HG02973 (cell line): ENCODE results near the gene TBC1D16.

Experiments used
- ATAC-seq: cut with Tn5 transposase; IDR thresholded peaks from one replicate; pipeline ENCODE4 v1.9.1; 2021; ENCODE audit warnings: moderate library complexity; ENCODE audit not compliant: unreplicated experiment

TBC1D16 gene

DNA sequence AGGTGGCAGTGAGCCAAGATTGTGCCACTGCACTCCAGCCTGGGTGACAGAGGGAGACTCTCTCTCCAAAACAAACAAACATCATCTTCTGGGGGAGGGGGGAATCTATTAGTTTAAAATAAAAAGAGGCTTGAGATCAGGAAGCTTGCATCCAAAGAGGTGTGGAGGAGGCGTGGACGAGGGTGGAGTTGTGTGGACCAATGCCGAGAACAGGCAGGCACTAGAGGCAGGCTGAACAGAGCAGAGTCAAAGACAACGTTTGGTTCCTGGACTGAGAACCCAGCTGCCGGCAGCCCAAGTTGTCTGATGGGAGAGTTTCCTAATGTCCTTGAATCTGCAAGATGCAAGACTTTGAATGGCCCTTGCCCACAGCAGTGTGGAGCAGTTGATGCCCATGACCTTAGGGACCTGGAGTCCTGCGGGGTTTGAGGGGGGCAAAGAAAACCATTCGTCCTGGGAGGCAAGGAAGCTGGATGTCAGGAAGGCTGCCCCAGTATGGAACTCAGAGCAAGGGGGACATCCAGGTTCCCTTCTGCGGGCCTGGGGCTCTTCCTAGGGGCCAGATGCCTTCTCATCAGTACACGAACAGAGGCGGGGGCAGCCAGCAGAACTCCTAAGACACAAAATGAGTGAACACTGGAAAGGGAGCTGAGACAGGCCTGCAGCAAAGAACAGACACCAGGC is 9.2 kb downstream of the TBC1D16 start:
- no peak for ATAC-seq

DNA sequence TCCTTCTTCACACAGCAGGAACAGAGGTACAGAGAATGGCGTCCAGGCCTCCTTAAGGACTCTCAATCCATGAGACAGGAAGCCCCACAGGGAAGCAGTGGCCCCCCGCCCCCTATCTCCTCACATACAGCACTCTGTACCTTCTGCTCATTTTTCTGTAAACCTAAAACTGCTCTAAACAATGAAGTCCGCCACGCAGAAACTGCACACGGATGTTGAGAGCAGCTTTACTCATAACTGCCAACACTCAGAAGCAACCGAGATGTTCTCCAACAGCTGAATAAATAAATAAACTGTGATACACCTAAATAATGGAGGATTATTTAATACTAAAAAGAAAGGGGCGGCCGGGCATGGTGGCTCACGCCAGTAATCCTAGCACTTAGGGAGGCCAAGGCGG is 9.9 kb downstream of the TBC1D16 start:
- no peak for ATAC-seq

DNA sequence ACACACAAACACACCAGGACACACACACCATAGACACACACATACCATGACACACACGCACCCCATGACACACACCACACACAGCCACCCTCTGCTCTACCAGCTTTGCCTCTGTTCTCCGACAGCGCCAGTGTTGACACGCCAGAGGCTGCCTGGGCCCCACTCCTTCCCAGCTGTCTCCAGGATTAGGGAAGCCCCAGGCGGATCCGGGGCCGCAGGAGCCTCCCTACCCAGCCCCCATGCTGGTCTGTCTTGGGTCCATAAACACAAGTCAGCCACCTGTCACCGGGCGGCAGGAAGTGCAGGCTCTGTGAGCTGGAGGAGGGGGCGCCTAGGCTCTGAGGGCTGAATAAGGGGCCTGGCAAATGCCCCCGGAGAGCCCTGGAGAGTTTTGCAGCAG is 10.5 kb downstream of the TBC1D16 start:
- ATAC-seq, result no peak

DNA sequence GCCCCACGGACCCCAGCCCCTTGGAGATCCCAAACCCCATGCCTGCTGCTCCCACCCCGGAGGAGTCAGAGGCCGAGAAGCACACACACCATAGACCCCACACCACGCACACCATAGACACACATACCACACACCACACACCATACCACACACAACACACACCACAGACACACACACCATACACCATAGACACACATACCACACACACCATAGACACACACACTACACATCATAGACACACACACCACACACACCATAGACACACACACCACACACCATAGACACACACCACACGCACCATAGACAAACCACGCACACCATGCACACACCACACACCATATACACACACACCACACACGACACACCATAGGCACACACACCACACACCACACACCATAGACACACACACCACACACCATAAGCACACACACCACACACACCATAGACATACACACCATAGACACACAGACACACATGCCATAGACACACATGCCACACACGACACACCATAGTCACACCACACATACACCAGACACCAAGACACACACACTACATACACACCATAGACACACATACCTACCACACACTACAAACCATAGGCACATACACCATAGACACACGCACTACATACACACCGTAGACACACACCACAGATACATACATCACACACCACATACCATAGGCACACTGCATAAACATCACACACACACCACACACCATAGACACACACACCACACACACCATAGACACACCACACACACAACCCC is 11.3 kb downstream of the TBC1D16 start:
- ATAC-seq, result no peak

DNA sequence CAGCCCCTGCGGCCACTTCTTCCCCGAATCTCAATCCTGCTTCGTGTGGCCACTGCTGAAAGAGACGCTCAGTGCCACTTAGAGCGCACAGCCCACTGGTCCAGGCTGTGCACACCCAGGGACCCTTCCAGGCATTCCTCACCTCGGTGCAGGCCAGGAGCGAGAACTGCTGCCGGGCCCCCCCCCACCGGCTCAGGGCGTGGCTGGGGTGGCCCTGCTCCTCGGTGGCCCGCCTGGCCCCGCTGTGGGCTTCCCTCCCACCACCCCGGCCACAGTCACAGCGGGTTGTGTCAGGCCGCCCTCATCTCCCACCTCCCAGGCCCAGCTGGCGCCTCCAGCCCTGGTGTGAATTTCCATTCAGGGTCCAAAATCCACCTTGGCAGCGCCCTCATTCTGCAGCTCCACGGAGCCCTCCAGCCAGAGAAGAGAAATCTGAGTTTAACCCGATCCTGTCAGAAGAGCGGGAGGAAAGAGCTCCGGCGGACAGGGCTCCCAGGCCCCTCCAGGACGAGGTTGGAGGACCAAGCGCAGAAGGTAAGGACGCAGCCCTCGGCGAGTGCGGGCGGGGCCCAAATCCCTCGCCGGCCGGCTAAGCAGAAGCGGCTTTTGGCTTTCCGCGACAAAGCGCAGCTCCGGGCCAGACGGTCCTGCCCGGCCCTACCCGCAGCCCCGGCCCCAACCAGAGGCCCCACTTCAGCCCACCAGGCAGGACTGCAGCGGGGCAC is 12.0 kb downstream of the TBC1D16 start:
- ATAC-seq, result no peak

DNA sequence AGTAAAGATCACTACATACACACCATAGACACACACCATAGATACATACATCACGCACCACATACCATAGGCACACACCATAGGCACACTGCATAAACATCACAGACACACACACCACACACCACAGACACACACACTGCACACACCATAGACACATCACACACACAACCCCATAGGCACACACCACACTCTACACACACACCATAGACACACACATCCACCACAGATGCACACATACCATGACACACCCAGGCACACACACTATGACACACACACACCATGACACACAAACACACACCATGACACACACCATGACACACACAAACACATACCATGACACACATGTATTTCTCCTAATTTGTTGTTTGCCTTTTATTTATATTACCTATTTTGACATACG is 14.1 kb downstream of the TBC1D16 start:
- no peak for ATAC-seq

DNA sequence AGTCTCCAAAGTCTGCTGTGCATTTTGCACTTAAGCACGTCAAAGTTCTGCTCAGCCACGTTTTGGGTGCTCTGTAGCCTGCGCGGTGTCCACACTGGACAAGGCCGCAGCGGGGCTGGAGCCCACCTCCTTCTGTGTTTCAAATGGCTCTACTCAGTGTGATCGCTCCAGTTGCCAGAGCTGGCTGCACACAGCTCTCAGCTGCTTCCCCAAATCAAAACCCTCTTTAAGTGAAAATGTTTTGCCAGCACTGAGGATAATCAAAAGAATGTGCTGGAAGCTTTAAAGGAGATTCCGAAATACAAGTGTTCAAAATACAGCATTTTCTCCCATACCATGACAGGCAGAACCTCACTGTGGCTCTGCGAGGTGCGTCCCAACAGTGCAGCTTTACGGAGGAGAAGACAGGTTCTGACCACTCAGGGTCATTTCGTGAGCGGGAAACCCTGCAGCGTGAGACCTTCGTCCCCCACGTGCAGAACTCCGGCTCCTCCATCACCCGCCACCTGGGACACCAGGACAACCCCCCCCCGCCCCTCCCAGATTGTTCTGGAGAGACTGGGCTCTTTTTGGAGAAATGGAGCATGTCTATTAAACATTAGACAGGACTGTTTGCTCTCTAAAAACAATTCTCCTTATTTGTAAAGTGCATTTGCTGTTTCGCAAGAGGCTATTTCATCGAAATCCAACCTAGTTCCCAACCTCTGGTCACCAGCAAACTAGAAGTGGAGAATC is 16.6 kb downstream of the TBC1D16 start:
- ATAC-seq, result no peak

DNA sequence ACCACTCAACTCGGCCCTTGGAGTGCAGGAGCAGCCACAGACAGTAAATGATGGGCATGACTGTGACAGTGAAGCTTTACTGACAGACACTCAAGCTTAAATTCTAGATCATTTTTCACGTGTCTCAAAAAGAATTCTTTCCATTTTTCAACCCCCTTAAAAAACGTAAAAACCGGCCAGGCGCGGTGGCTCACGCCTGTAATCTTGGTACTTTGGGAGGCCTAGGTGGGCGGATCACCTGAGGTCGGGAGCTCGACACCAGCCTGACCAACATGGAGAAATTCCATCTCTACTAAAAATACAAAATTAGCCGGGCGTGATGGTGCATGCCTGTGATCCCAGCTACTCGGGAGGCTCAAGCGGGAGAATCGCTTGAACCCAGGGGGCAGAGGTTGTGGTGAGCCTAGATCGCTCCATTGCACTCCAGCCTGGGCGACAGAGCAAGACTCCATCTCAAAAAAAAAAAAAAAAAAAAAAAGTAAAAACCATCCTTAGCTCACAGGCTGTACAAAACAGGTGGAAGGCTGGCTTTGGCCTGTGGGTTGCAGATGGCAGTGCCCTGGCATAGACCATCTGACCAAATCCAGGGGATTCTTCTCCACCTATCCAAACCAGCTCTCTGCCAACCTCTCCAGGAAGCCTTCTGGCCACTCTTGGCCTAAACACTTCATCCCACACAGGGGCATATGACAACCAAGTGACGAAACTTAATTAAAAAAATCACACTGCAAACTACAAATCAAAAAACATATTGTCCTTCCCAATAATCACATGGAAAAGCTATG is 18.3 kb downstream of the TBC1D16 start:
- ATAC-seq, result no peak

DNA sequence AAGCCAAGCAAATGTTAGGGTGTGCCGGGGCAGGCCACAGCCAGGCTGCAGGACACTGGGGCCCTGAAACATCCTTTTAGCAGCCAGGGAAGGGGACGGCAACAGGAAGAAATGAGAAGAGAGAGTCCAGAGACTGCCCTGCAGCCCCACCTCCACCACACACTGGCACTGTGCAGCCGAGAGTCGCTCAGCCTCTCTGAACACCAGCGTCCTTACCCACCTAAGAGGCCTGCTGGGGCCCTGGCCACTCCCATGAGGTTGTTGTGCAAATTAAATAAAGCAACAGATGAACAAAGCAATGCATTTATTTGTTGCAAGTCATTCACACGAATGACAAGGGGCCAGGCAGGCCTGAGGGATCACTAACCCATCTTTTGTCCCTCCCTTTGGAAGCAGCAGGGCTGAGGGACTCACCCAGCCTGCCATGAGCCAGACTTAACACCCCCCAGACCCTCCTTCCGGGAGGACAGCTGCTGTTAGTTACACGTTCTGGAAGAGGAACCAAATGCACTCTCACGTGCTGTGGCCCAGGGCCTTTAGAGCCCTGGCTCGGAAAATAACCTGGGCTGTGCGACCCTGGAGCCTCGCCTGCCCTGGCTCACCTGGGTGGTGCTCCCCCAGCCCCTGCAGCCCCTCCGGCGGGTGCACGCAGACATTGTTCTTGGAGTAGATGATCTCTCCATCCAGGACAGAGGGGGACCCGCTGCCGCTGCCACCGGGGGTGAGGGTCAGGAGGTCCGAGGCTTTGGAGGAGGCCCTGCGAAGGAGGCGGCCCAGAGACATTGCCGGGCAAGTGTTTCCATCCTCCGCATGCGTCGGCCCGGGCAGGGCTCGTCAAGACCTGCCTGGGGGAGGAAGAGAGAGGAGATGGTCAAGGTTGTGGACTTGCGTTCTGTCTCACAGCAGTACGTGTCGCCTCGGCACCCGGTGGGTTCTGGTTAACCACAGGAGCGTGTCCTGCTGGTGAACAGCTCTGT is 22.6 kb downstream of the TBC1D16 start:
- no peak for ATAC-seq

DNA sequence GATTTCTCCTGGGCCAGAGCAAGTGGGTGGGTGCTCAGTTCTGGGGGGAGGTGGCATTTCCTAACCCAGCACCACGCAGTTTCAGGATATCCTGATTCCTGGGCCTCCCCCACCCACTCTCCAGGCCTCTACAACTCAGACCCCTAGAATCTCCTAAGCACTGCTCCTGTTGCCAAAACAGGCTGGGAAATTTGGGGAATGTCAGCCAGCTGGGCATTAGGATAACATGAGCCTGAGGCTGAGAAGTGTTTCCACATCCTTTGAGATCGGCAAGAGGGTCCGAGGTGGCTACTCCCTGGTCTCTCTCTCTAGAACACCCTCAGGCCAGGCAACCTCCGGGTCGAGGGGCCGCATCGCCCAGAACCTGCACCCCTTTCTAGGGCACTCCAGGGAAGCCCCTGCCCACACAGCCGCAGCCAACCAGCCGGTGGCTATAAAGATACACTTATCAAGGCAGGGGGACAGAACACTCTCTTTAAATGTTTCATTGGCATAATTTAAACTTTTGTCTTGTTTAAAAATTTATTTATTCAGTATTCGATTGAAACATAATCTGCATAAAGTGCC is 23.6 kb downstream of the TBC1D16 start:
- no peak for ATAC-seq

DNA sequence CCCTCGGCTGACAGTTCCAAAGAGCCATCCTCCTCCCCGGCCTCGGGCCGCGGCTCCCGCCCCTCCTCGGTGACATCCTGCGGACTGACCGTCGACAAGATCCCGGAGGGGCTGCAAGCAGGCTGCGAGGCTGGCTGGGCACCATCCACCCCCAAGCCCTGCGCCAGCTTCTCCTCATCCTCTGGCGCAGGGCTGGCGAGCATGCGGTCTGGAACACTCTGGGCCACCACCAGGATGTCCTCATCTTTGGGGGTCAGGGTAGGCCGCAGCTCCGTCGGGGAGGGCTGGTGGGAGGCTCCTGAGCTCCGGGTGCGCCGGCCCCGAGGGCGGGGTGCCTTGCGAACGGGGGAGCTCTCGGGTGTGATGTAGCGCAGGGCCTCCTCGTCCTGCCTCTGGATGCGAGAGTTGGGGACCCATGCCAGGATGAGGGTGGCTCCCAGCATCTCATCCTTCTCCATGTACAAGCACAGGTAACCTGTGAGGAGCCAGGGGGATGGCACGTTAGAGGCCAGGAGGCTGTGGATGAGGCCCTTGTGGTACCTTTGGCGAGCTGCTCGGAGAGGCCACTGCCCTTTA is 25.3 kb downstream of the TBC1D16 start:
- ATAC-seq, result no peak

DNA sequence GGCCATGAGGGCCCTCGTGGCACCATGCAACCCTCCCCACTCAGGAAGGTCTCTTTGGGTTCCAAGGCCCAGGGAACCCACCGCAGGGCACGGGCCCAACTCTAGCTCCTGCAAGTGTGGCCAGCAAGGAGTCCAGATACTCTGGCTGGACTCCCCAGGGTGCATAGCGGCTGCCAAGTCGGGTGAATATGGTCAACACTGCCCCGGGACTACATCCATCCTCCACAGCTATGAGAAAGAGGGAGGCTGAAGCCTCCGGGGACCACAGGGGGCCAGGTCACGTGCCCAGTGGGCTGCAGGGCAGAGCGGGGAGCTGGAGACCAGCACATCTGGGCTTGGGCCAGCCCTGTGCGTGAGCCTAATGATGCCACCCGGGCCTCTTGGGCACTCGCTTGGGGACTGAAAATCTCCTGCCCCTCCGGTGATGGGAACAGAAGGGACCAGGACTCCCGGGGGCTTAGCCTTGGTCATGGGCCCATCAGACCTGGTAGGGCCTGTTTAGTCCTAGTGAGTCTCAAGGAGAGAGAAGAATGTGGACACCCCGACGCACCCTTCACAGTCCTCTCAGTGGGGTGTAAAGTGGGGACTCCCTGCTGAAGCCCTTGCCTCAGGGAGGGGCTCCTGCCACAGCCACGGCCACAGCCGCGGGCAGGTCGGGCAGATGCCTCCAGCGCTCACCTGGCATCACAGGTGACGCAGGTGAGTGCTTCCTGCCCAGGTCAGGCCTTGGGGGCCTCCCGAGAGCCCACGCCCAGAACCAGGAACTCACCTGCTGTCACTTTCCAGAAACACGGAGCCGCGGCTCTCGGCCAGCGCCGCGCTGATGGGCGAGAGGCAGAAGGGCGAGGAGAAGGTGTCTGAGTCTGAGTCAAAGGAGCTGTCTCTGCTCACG is 26.0 kb downstream of the TBC1D16 start:
- ATAC-seq, result no peak

DNA sequence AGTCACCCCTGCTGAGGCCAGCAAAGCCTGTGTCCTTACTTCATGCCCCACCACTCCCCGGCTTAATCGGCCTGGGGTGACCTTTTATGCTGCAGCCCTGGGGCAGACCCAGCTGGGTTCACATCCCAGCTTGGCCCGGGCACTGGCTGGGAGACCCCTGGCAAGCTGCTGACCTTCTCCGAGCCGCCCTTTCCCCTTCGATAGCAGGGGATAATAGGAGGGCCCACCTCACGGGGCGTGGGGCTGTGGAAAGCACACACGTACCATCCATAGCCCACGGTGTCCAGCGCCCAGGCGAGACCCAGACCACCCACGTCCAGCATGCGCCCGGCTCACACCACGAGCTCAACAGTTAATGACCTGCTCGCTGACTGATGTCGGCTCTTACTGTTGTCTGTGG is 26.8 kb downstream of the TBC1D16 start:
- no peak for ATAC-seq

DNA sequence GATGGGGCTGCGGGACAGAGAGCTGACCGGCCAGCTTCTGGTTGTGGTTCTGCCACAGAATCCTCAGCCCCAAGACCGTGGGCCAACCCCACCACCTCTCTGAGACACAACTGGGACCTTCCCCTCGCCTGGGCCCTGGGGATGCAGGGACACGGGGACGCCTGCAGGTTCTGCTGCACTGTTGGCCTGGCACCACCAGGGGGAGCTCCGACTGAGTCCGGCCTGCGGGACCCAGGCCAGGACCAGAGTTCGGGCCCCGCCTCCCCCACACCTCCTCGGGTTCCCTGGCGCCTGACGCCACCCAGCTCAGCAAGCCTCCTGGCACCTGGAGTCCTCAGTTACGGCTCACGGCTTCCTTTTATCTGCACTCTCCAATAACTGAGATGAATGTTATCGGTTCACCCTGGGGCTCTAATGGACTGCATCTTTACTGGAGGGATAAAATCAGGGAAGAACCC is 27.3 kb downstream of the TBC1D16 start:
- no peak for ATAC-seq

DNA sequence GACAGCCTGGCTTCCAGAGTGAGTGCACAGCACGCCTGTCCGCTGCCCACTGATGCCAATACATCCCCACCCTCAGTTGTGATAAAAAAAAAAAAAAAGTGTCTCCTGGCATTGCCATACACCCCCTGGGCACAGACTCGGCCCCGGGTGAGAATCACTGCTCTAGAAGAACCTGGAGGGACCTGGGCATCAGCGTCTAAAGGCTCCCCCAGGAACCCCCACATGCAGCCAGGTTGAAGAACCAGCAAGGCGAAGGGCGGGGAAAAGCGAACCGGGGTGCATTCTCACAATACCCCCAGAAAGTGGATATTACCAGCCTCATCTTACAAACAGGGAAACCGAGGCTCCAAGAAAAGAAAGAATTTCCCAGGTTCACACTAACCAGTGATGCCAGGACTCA is 27.7 kb downstream of the TBC1D16 start:
- no peak for ATAC-seq

DNA sequence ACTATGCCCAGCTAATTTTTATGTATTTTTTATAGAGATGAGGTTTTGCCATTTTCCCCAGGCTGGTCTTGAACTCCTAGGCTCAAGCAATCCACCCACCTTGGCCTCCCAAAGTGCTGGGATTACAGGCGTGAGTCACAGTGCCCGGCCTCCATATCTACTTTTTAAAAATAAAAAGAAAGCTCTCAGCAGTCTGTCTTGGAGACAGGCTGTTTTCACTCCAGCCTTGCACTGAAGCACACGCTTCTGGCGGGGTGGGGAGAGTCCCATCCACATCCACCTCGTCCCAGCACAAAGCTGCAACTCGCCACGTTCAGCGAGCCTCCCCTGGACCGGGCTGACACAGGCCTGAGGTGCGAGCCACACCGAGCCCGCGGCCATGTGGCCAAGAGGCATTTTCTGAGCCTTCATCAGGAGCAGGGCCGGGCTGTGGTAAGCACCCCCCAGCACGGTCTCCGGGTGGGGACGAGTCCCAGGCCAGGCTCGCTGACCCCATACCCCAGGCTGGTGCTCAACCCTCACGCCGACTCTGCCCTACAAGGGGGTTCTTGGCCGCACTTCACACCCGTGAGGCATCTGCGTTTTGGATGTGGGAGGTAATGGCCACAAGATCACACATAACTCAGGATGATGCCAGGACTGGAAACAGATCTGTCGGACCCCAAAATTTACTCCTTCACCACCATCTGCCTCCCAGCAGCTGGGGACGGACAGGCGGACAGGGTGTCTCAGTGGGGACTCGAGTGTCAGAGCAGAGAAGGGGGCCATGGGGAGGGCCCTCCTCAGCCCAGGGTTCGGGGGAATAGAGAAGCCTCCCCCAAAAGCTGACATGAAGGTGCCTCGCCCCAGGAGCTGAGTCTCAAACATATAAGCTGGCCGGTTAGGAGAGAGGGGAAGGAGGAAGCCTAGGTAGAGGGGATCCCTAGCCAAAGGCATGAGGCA is 28.6 kb downstream of the TBC1D16 start:
- no peak for ATAC-seq

DNA sequence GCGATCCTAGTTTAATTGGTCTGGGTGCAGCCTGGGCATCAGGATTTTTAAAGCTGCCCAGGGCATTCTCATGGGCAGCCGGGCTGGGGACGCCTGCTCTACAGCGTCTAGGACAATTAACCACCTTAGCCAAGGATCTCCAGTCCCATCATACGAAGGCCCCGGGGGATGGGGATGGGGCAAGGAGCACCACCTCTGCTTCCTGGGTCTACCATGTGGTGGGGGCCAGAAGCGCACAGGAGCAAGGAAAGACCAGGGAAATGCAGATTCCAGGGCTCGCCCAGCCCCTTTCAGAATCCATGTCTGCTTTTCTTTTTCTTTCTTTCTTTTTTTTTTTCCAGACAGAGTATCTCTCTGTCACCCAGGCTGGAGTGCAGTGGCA is 29.3 kb downstream of the TBC1D16 start:
- no peak for ATAC-seq
